Activated T-cell treated with anti-CD3 and anti-CD28 coated beads, Interleukin-2, amount 50 U/mL, for 4 hours (primary cell): Measurements from ENCODE around the gene AUNIP. TPM values are rescaled to one million over a fixed set of nuclear protein-coding genes. Genes with fewer than 3 reads are reported as not detected.

ENCODE experiments used
- ATAC-seq, 2 donors: fragments of 200-7000 bp; cut with Tn5 transposase; one replicate each; pipeline ENCODE4 v1.10.0; 2021
- DNase-seq: peaks from one replicate; pipeline ENCODE4 v3.0.0-alpha.2; 2020
- H3K27me3 Mint-ChIP-seq: one replicate; pipeline ENCODE4 v1.8.0; 2021; ENCODE audit warnings: low read depth, mixed read lengths
- H3K36me3 Mint-ChIP-seq: one replicate; pipeline ENCODE4 v1.8.0; 2022; ENCODE audit warnings: mixed read lengths; ENCODE audit not compliant: insufficient read depth
- H3K4me1 Mint-ChIP-seq: one replicate; pipeline ENCODE4 v1.8.0; 2021; ENCODE audit warnings: low read depth, mixed read lengths
- H3K4me3 Mint-ChIP-seq: one replicate; pipeline ENCODE4 v1.8.0; 2021; ENCODE audit warnings: mild to moderate bottlenecking, moderate library complexity, mixed read lengths
- H3K9me3 Mint-ChIP-seq: one replicate; pipeline ENCODE4 v1.8.0; 2021; ENCODE audit warnings: mixed read lengths
- total RNA-seq, 3 donors: library from RNA; stranded (reverse); gene quantifications; one replicate each; pipeline ENCODE4 v1.2.1, GENCODE V29; 2021

The AUNIP gene
- total RNA-seq, 3 donors from 2014 or later: 4.1 to 4.6 (median 4.5) TPM

- H3K4me1 Mint-ChIP-seq: peaks cover 7% of the 10 kb centered on the region
- no peaks in the 10 kb centered on the region for H3K27me3 Mint-ChIP-seq
- ATAC-seq (peak; percentile 52 to 57), DNase-seq (peak; percentile 12)
- no peaks in the 10 kb centered on the region for H3K36me3 Mint-ChIP-seq
- no peaks in the 10 kb centered on the region for H3K9me3 Mint-ChIP-seq
- peak overlapping the region; percentile 71 for H3K4me3 Mint-ChIP-seq
Measured at GRCh38 chr1:25875856-25876692, 16.8 kb upstream of the AUNIP start.

GRCh38 chr1:25875154-25875855, 16.0 kb upstream of the AUNIP start, which contains the start of gene PAQR7:
TSS of gene PAQR7 (minus strand) at chr1:25875708. CDS start at chr1:25863839, 11,869 bp downstream.
- peak within 1 kb of the TSS; percentile 85 for H3K4me3 Mint-ChIP-seq
- H3K4me1 Mint-ChIP-seq: peaks cover 7% of the 10 kb centered on the region
- H3K36me3 Mint-ChIP-seq: no peaks in the 10 kb centered on the region
- DNase-seq: peak; percentile 35
- no peaks in the 10 kb centered on the region for H3K27me3 Mint-ChIP-seq
- ATAC-seq: peak; percentile 87 to 89
- no peaks in the 10 kb centered on the region for H3K9me3 Mint-ChIP-seq

- peak overlapping the region; percentile 85 for H3K4me3 Mint-ChIP-seq
- ATAC-seq: peak in 1 of 2 donors; percentile 3
- H3K9me3 Mint-ChIP-seq: no peaks in the 10 kb centered on the region
Measured at GRCh38 chr1:25874635-25875153, 15.4 kb upstream of the AUNIP start.

GRCh38 chr1:25874209-25874608, 15.0 kb upstream of the AUNIP start:
- Mint-ChIP-seq H3K4me1 (peaks cover 7% of the 10 kb centered on the region), H3K36me3 (no peaks in the 10 kb centered on the region), H3K4me3 (no peak overlapping the region), H3K9me3 (no peaks in the 10 kb centered on the region), H3K27me3 (no peaks in the 10 kb centered on the region)
- ATAC-seq (no peak), DNase-seq (no peak)

More at GRCh38 chr1:25874635-25875153, 15.4 kb upstream of the AUNIP start:
- no peaks in the 10 kb centered on the region for H3K36me3 Mint-ChIP-seq
- peaks cover 7% of the 10 kb centered on the region for H3K4me1 Mint-ChIP-seq
- no peaks in the 10 kb centered on the region for H3K27me3 Mint-ChIP-seq
- DNase-seq: no peak

- peaks cover 7% of the 10 kb centered on the region for H3K4me1 Mint-ChIP-seq
- no peaks in the 10 kb centered on the region for H3K36me3 Mint-ChIP-seq
- no peaks in the 10 kb centered on the region for H3K27me3 Mint-ChIP-seq
- no peak for DNase-seq
- no peak for ATAC-seq
- no peak overlapping the region for H3K4me3 Mint-ChIP-seq
- H3K9me3 Mint-ChIP-seq: no peaks in the 10 kb centered on the region
Measured at GRCh38 chr1:25873120-25873519, 13.9 kb upstream of the AUNIP start.

- peaks cover 7% of the 10 kb centered on the region for H3K4me1 Mint-ChIP-seq
- H3K9me3 Mint-ChIP-seq: no peaks in the 10 kb centered on the region
- H3K27me3 Mint-ChIP-seq: no peaks in the 10 kb centered on the region
- ATAC-seq: no peak
- H3K4me3 Mint-ChIP-seq: no peak overlapping the region
- DNase-seq: no peak
- no peaks in the 10 kb centered on the region for H3K36me3 Mint-ChIP-seq
Measured at GRCh38 chr1:25872713-25873112, 13.5 kb upstream of the AUNIP start.

GRCh38 chr1:25871704-25872494, 12.6 kb upstream of the AUNIP start:
- Mint-ChIP-seq H3K4me1 (peaks cover 7% of the 10 kb centered on the region), H3K4me3 (no peak overlapping the region), H3K27me3 (no peaks in the 10 kb centered on the region), H3K36me3 (no peaks in the 10 kb centered on the region), H3K9me3 (no peaks in the 10 kb centered on the region)
- DNase-seq (no peak), ATAC-seq (no peak)

- no peaks in the 10 kb centered on the region for H3K27me3 Mint-ChIP-seq
- H3K4me3 Mint-ChIP-seq: no peak overlapping the region
- DNase-seq (no peak), ATAC-seq (no peak)
- H3K36me3 Mint-ChIP-seq: no peaks in the 10 kb centered on the region
- no peaks in the 10 kb centered on the region for H3K9me3 Mint-ChIP-seq
- H3K4me1 Mint-ChIP-seq: peaks cover 7% of the 10 kb centered on the region
Measured at GRCh38 chr1:25871086-25871703, 11.9 kb upstream of the AUNIP start.

GRCh38 chr1:25870614-25871013, 11.4 kb upstream of the AUNIP start:
- H3K4me3 Mint-ChIP-seq: no peak overlapping the region
- H3K4me1 Mint-ChIP-seq: peaks cover 5% of the 10 kb centered on the region

GRCh38 chr1:25869909-25870606, 10.8 kb upstream of the AUNIP start:
- H3K4me3 Mint-ChIP-seq: no peak overlapping the region
- H3K36me3 Mint-ChIP-seq: no peaks in the 10 kb centered on the region
- ATAC-seq (no peak), DNase-seq (no peak)
- no peaks in the 10 kb centered on the region for H3K27me3 Mint-ChIP-seq
- no peaks in the 10 kb centered on the region for H3K9me3 Mint-ChIP-seq
- H3K4me1 Mint-ChIP-seq: peaks cover 4% of the 10 kb centered on the region

More at GRCh38 chr1:25870614-25871013, 11.4 kb upstream of the AUNIP start:
- Mint-ChIP-seq H3K9me3 (no peaks in the 10 kb centered on the region), H3K36me3 (no peaks in the 10 kb centered on the region), H3K27me3 (no peaks in the 10 kb centered on the region)
- DNase-seq (no peak), ATAC-seq (no peak)

- Mint-ChIP-seq H3K4me3 (no peak overlapping the region), H3K4me1 (no peaks in the 10 kb centered on the region), H3K27me3 (no peaks in the 10 kb centered on the region), H3K9me3 (no peaks in the 10 kb centered on the region), H3K36me3 (no peaks in the 10 kb centered on the region)
- no peak for DNase-seq
- ATAC-seq: no peak
Measured at GRCh38 chr1:25867210-25867991, 8.1 kb upstream of the AUNIP start.

- H3K36me3 Mint-ChIP-seq: no peaks in the 10 kb centered on the region
- no peak for DNase-seq
- no peak overlapping the region for H3K4me3 Mint-ChIP-seq
- no peak for ATAC-seq
- H3K4me1 Mint-ChIP-seq: peaks cover 2% of the 10 kb centered on the region
- no peaks in the 10 kb centered on the region for H3K9me3 Mint-ChIP-seq
- H3K27me3 Mint-ChIP-seq: no peaks in the 10 kb centered on the region
Measured at GRCh38 chr1:25866288-25866687, 7.0 kb upstream of the AUNIP start.

GRCh38 chr1:25864434-25864833, 5.2 kb upstream of the AUNIP start:
- no peaks in the 10 kb centered on the region for H3K9me3 Mint-ChIP-seq
- no peak overlapping the region for H3K4me3 Mint-ChIP-seq
- H3K27me3 Mint-ChIP-seq: no peaks in the 10 kb centered on the region
- ATAC-seq: no peak
- DNase-seq: no peak
- H3K4me1 Mint-ChIP-seq: peaks cover 11% of the 10 kb centered on the region
- H3K36me3 Mint-ChIP-seq: no peaks in the 10 kb centered on the region
